ENCODE measurements around the gene TMEM190.
"Not testable (repeated sequence)": the region's sequence is repeated elsewhere in the genome, so short reads cannot be mapped to it uniquely, and the experiment has no call there.

- not testable (repeated sequence) for TF ChIP-seq POLR2A (IDR thresholded peaks at IDR 0.05); CTCF (IDR thresholded peaks at IDR 0.05 in 8 of 11, conservative IDR thresholded peaks at IDR 0.05 in 3 of 11); POLR2AphosphoS5 (IDR thresholded peaks at IDR 0.05)
Observed at GRCh38 chr19:55421281-55421680, 44.7 kb downstream of the TMEM190 start.
